ENCODE measurements around the gene AFF3.
"Not testable (repeated sequence)": the region's sequence is repeated elsewhere in the genome, so short reads cannot be mapped to it uniquely, and the experiment has no call there.

Gene AFF3

GRCh38 chr2:99933894-99934650, 208.3 kb downstream of the AFF3 start:
- no peak for DNase-seq

DNA sequence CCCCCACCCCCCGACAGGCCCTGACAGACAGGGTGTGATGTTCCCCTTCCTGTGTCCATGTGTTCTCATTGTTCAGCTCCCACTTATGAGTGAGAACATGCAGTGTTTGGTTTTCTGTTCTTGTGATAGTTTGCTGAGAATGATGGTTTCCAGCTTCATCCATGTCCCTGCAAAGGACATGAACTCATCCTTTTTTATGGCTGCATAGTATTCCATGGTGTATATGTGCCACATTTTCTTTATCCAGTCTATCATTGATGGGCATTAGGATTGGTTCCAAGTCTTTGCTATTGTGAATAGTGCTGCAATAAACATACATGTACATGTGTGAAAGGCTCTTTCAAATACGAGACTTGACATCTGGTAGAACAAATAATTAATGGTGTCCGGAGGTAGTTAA, 208.9 kb downstream of the AFF3 start:
- DNase-seq: not testable (repeated sequence)

DNA sequence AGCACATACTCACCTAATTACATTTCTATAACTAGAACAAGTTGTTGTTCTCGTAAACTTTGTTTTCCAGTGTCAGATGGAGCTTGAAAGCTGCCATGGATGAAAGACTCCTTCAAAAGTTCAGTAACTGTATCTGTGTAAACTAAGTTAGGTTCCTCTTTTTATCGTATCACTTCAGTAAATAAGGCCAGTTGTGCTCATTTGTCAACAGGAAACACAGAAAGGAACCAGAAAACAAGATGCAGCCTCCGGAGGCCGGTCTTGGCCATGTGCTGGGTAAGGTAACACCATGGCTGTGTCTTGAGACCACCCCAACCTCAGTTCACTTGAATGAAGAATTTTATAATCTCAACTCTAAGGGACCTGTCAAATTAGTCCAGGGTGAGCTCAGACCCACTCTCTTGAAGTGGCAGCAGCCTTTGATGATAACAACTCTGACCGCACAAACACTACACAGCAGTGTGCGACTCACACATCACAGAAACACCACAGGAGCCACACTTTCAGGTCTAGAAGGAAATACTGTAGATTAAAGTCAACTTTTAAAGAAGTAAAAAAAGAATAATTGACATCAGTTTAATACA, 213.8 kb downstream of the AFF3 start:
- no peak for DNase-seq

DNA sequence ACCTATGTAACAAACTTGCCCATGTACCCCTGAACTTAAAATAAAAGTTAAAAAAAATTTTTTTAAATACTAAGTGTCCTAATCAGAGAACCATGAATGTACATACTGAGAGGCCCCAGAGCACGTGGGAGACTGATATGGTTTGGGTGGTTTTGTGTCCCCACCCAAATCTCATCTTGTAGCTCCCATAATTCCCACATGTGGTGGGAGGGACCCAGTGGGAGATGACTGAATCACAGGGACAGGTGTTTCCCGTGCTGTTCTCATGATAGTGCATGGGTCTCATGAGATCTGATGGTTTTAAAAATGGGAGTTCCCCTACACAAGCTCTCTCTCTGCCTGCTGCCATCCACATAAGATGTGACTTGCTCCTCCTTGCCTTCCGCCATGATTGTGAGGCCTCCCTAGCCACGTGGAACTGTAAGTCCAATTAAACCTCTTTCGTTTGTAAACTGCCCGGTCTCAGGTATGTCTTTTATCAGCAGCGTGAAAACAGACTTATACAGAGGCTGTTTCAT, 214.6 kb downstream of the AFF3 start:
- not testable (repeated sequence) for DNase-seq

DNA sequence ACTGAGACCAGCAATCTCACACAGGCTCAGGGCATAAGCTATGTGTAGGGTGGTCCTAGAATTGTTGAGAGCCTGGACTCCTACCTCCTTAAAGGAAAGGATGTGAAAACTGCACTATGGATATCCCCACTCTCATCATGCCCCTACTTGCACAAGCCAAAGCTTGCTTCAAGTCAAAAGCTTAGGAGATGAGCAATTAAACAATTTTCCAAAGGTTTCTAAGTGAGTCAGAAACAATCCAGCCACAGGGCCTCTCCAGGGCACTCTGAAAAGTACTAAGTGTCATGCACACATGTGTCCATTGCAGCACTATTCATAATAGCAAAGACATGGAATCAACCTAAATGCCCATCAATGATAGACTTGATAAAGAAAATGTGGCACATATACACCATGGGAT, 215.4 kb downstream of the AFF3 start:
- DNase-seq: no peak

DNA sequence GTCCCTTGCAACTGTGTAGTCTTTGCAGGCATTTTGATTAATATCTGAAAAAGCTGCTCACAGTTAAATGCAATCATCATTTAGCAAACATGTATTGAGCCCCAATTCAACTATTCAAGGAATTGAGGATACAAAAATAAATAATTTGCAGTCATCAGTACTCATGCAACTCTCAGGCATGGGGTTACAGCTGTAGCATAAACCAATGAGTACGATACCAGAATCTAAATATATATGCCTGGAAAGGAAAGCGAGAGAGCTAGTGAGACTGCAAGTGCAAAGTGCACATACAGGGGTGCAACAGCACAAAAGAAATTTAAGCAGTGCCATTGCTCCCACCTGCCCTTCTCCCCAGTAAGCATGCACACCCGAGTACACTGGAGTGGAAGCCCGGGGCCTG, 216.4 kb downstream of the AFF3 start:
- DNase-seq: no peak

- DNase-seq: no peak
These were observed 219.7 kb downstream of the AFF3 start for GRCh38 chr2:99922664-99923063.

DNA sequence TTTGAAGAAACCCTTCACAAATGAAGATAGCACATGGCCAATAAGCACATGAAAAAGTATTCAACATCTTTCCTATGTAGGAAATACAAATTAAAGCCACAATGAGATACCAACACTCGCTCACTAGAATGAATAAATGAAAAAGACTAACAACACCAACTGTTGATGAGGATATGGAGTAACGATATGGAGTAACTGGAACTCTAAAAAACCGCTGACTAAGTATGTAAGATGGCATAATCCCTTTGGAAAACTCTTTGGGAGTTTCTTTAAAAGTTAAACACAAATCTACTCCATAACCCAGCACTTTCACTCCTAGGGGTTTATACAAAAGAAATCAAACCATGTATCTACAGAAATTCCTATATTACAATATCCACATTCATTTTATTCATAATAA, 220.5 kb downstream of the AFF3 start:
- DNase-seq: no peak

DNA sequence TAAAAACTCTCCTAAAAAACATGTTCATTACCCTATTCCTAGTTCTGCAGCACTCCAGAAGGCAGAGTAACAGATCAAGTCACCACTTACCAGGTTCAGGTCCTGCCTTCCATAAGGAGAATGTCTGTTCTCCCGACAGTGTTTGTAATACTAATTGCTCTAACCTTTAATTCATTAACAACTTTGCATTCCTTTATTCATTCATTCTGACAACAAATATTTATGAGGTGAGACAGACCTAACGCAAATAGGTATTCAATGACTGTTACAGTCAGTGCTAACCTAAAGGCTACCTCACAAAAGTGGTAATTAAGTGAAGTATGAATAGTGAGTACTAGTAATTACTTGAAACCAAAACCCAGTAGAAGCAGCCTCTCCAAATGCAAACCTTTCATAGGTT, 224.0 kb downstream of the AFF3 start:
- DNase-seq: no peak

DNA sequence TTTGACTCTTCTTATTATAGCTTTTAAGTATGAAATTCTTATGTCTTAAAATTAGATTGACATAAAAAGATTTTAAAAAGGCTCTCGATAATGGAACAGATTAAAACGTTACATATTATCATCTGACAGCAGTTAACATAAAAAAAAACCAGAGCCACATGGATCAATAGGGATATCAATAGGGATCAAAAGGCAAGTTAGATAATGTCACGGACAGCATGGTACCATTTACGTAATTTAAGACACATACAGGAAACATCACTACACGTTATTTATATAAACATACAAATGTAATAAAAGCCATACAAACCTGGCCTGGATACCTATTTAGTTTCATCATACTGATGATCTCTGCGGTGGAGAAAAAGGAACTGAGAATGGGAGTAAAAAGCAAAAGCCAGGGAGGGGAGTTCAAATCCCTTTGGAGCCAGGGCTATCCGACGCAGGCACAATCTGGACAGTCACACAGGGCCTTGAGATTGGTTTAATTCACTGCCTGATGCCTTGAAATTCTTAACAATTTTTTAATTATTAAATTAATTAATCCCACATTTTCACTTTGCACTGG, 227.2 kb downstream of the AFF3 start:
- no peak for DNase-seq

GRCh38 chr2:99911736-99912135, 230.7 kb downstream of the AFF3 start:
- DNase-seq: no peak

- DNase-seq: no peak
These were observed 231.5 kb downstream of the AFF3 start for GRCh38 chr2:99910902-99911301.

DNA sequence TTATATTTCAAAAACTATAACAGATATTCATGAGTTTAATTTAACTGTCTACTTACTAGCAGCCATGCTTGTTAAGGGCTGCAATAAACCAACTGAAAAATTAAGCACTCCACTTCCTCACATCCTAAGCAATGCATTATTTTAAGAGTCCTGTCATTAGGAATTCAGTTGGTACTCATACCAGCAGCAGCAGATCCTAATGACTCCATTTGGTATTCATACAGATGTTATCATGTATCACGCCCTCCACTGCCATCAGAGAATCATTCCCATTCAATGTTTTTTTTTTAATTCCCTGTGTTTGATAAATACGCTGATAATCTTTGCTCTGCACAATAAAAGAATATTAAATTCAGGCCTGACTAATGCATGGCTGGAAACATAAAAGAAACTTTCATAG, 236.8 kb downstream of the AFF3 start:
- no peak for DNase-seq

DNA sequence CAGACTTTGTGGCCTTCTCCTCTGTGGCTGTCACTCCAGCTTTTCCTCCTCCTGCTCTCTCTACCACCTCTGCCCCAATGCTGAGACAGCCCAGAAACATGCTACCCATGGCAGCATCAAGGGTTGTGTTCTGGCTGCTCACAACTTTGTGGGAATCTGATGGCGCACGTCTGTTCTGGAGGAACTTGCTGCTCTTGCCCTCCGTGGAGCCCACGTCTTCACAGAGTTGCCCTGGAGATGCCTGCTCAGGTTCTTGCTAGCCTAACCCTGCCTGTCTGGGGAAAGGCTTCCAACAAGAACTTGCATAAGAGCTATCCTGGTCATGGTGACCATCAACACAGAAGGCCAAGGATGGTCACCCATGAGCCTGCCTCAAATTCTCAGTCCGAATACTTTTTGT, 237.4 kb downstream of the AFF3 start:
- no peak for DNase-seq

- no peak for DNase-seq
These were observed 238.4 kb downstream of the AFF3 start for GRCh38 chr2:99903981-99904380.

DNA sequence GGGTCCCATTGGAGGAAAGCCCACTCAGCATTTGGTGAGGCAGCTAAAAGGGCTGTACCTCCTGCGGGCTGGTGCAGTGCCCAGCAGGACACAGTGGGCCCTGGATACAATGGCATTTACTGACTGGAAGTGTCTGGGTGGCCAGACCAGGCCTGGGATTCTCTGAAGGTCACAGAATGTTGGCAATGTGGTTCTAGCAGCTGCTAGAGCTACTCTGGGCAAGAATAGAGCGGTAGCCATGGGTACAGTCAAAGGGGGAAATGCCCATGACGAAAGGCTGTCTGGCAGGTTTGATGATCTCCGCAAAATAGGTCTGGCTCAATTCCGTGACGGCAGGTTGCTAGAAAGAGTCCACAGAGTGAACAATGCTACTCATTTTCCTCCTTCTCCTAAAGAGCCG, 241.8 kb downstream of the AFF3 start:
- peak in 29 of 56 donors; percentile 7 to 70 (median 36) for DNase-seq

GRCh38 chr2:99899882-99900281, 242.5 kb downstream of the AFF3 start:
- DNase-seq: no peak

GRCh38 chr2:99899058-99899855, 243.1 kb downstream of the AFF3 start:
- DNase-seq: no peak

DNA sequence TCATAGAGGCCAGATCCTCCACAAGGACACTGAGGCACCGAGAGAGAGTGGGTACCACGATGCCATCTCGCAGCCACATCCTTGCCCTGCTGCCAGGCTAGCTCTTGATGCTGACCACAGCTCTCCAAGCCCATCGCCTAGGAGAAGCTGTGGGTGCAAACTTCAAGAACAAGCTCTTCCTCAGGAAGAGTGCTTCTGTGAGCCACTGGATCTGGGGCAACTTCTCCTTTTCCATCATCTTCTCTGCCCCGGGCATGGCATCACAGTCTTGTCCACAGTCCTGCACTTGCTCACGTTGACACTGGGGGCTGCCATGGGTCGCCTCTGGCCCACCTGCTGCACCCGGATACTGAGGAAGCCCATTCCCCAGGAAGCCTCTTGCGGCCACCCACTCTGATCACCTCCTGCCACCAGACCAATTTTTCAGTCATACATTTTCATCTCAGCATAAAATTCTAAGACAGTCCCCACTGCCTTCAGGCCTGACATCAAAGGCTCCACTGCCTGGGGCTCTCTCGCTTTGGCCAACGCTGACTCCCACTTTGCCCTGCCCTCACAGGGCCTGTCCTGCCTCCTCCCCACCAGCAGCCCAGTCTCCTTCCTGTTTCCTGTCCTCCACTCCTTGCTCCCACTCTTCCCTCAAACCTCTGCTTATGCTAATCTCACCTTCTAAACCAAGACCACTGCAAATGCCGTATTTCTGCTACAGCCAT, 243.9 kb downstream of the AFF3 start:
- DNase-seq: no peak

DNA sequence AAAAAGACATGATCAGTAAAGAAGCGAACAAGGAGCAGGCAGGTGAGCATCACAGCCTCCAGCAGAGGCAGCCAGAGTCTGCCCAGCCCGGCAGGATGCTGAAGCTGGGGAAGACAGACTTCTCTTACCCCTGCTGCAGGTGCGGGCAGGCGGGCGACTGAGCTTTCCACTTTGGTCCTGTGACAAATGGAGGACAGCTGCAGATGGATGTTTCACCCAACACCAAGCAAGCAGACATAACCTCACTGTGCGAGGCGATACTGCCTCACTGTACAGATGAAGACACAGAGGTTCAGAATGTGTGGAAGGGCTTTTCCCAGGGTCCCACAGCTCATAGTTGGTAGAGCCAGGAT, 251.0 kb downstream of the AFF3 start:
- DNase-seq: no peak
